Activated naive CD4-positive, alpha-beta T cell treated with anti-CD3 and anti-CD28 coated beads, Interleukin-2, amount 10 ng/mL, durations not matched to agents 7 days and 5 days (primary cell): ENCODE measurements around the gene EFHD1.
"Not testable (repeated sequence)": the region's sequence is repeated elsewhere in the genome, so short reads cannot be mapped to it uniquely, and the experiment has no call there.

Experiments used
- CTCF ChIA-PET: fragments of 350-600 bp; sonication (Branson Sonifier 250); formaldehyde crosslinking; loops from one replicate; lab custom pipeline; 2021; ENCODE audit warnings: antibody characterized with exemption; lab: Charles Lee
- DNase-seq: peaks from one replicate; pipeline ENCODE4 v3.0.0-alpha.2; 2020
- H3K27ac Mint-ChIP-seq: one replicate; pipeline ENCODE4 v1.8.0; 2021; ENCODE audit warnings: mild to moderate bottlenecking, moderate library complexity, mixed read lengths
- H3K27me3 Mint-ChIP-seq: one replicate; pipeline ENCODE4 v1.8.0; 2021; ENCODE audit warnings: mild to moderate bottlenecking, mixed read lengths
- H3K36me3 Mint-ChIP-seq: one replicate; pipeline ENCODE4 v1.8.0; 2021; ENCODE audit warnings: mixed read lengths
- H3K4me1 Mint-ChIP-seq: one replicate; pipeline ENCODE4 v1.8.0; 2021; ENCODE audit warnings: mixed read lengths
- H3K4me3 Mint-ChIP-seq: one replicate; pipeline ENCODE4 v1.8.0; 2021; ENCODE audit warnings: mild to moderate bottlenecking, moderate library complexity, mixed read lengths
- H3K9me3 Mint-ChIP-seq: one replicate; pipeline ENCODE4 v1.8.0; 2021; ENCODE audit warnings: mixed read lengths

The EFHD1 gene

GRCh38 chr2:232629129-232629475 lies 4.3 kb upstream of the EFHD1 start:
- DNase-seq = no peak
- no peak overlapping the region for H3K4me3 Mint-ChIP-seq
- CTCF ChIA-PET = interaction anchor here (0.7 kb wide), 1 partner anchor 60 kb away, joined by 3 read pairs; no protein-coding TSS in a partner anchor
- H3K9me3 Mint-ChIP-seq = no peaks in the 10 kb centered on the region
- H3K27me3 Mint-ChIP-seq = peaks cover 69% of the 10 kb centered on the region
- peaks cover 6% of the 10 kb centered on the region for H3K4me1 Mint-ChIP-seq
- no peak overlapping the region for H3K27ac Mint-ChIP-seq
- H3K36me3 Mint-ChIP-seq = no peaks in the 10 kb centered on the region

DNA sequence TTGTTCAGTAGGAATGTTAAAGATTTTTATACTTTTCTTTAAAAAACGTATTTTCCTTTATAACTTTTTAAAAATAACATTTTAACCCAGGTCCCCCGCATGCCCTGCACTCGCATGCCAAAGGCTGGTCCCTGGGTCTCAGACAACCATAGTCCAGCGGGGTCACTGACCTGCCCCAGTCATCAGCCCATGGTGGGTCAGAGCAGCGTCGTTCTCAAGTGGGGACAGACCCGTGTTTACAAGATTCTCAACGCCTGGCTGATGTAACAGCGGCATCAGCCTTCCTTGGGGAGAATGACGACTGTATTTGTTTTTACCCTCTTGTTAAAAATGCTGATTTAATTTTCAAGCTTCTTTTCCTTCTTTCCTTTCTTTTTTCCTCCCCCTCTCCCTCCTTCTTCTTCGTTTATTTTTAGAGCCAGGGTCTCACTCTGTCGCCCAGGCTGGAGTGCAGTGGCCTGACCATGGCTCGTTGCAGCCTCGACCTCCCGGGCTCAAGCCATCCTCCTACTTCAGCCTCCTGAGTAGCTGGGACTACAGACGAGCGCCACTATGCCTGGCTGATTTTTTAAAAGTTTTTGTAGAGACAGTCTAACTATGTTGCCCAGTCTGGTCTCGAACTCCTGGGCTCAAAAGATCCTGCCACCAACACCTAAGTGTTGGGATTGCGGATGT lies 1.0 kb upstream of the EFHD1 start:
- H3K36me3 Mint-ChIP-seq = no peaks in the 10 kb centered on the region
- CTCF ChIA-PET = no interaction called here
- H3K4me3 Mint-ChIP-seq = peak overlapping the region; percentile 40
- peaks cover 91% of the 10 kb centered on the region for H3K27me3 Mint-ChIP-seq
- H3K27ac Mint-ChIP-seq = no peak overlapping the region
- H3K9me3 Mint-ChIP-seq = no peaks in the 10 kb centered on the region
- no peak for DNase-seq
- H3K4me1 Mint-ChIP-seq = peaks cover 20% of the 10 kb centered on the region

- no peaks in the 10 kb centered on the region for H3K36me3 Mint-ChIP-seq
- CTCF ChIA-PET = interaction anchor here (1.4 kb wide), 1 partner anchor 53 kb away, joined by 3 read pairs; no protein-coding TSS in a partner anchor
- peak overlapping the region; percentile 40 for H3K4me3 Mint-ChIP-seq
- H3K9me3 Mint-ChIP-seq = no peaks in the 10 kb centered on the region
- H3K27me3 Mint-ChIP-seq = peaks cover 96% of the 10 kb centered on the region
- H3K27ac Mint-ChIP-seq = no peak overlapping the region
- peaks cover 20% of the 10 kb centered on the region for H3K4me1 Mint-ChIP-seq
- DNase-seq = no peak
Measured at GRCh38 chr2:232632904-232633412, 446 bp upstream of the EFHD1 start.

DNA sequence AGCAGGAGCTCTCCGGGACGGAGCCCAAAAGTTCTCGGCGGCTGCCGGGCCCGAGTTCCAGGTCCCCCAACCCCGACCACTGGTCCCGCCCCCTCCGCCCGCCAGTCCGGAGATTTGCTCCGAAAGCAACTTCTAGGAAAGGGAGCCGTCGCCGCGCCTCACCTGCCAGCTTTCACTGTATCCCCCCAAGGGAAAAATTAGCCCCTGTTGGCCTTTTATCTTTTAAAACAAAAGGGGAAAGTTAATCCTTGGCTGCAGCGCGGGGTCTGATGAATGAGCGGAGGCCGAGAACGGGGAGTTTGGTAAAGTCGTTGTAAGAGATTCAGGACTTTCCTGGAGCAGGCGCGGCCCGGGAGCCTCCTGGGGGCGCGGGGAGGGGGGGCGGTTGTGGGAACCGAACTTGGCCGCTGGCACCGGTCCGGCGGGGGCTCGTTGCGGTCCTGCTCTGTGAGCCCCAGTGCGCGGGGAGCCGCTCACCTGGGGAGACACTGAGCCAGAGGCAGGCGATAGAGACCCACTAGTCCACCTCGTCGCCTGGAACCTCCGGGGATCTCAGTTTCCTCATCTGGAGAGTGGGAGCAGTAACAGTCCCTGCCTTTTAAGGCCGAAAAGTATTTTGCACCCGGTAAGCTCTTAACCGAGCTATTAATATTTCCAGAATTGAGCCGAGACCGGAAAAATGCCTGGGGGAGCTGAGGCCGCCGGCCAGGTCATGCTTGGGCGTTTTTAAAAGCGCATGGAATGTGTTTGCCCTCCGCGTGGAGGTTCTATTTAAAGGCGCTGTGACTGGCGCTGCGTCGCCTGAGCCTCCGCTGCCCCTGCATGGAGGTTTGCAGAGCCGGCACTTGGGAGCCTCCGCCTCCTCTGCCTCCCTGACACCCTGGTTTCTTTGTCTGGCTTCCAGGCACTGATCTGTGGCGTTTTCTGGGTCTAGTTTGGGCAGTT lies 1.1 kb downstream of the EFHD1 start:
- H3K4me1 Mint-ChIP-seq = peaks cover 20% of the 10 kb centered on the region
- H3K27ac Mint-ChIP-seq = no peak overlapping the region
- H3K4me3 Mint-ChIP-seq = peak overlapping the region; percentile 50
- H3K27me3 Mint-ChIP-seq = peaks cover 92% of the 10 kb centered on the region
- CTCF ChIA-PET = interaction anchor here (1.4 kb wide), 1 partner anchor 55 kb away, joined by 3 read pairs; no protein-coding TSS in a partner anchor
- peak; percentile 29 for DNase-seq
- H3K36me3 Mint-ChIP-seq = no peaks in the 10 kb centered on the region
- no peaks in the 10 kb centered on the region for H3K9me3 Mint-ChIP-seq

GRCh38 chr2:232635376-232635775 lies 2.0 kb downstream of the EFHD1 start:
- H3K27me3 Mint-ChIP-seq = peaks cover 91% of the 10 kb centered on the region
- H3K9me3 Mint-ChIP-seq, H3K27ac Mint-ChIP-seq, DNase-seq, H3K36me3 Mint-ChIP-seq: not testable (repeated sequence)
- peaks cover 20% of the 10 kb centered on the region for H3K4me1 Mint-ChIP-seq
- peak overlapping the region; percentile 39 for H3K4me3 Mint-ChIP-seq
- CTCF ChIA-PET = interaction anchor here (0.6 to 1.1 kb wide), 2 partner anchors 24 to 42 kb away, joined by 3 read pairs; no protein-coding TSS in a partner anchor

- Mint-ChIP-seq H3K27ac (no peak overlapping the region), H3K27me3 (peaks cover 92% of the 10 kb centered on the region), H3K9me3 (no peaks in the 10 kb centered on the region), H3K36me3 (no peaks in the 10 kb centered on the region), H3K4me1 (peaks cover 20% of the 10 kb centered on the region), H3K4me3 (no peak overlapping the region)
- CTCF ChIA-PET = interaction anchor here (0.6 to 1.1 kb wide), 2 partner anchors 25 to 42 kb away, joined by 3 read pairs; no protein-coding TSS in a partner anchor
- no peak for DNase-seq
Measured at GRCh38 chr2:232635820-232636219, 2.4 kb downstream of the EFHD1 start.

DNA sequence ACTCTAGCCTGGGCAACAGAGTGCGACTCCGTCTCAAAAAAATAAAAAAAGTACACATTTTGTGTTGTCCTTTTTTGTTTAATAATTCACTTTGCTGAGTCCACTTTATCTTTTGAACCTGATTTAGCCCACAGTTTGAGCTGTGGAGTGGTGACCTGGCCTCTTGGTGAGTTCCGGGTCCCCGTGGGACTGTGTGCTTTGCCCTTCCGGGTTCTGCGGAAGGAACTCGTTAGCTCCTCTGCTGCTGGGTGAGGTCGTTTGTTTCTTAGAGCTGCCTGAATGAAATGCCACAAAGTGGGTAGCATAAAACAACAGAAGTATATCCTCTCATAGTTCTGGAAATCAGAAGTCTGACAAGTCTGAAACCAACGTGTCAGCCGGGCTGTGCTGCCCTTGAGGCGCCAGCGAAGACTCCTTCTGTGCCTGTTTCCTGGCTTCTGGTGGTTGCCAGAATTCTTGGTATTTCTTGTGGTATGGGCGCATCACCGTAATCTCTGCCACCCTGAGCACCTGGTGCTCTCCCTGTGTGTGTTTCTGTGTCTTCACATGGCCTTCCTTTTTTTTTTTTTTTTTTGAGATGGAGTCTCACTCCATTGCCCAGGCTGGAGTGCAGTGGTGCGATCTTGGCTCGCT lies 3.5 kb downstream of the EFHD1 start:
- peak overlapping the region; percentile 40 for H3K4me3 Mint-ChIP-seq

DNA sequence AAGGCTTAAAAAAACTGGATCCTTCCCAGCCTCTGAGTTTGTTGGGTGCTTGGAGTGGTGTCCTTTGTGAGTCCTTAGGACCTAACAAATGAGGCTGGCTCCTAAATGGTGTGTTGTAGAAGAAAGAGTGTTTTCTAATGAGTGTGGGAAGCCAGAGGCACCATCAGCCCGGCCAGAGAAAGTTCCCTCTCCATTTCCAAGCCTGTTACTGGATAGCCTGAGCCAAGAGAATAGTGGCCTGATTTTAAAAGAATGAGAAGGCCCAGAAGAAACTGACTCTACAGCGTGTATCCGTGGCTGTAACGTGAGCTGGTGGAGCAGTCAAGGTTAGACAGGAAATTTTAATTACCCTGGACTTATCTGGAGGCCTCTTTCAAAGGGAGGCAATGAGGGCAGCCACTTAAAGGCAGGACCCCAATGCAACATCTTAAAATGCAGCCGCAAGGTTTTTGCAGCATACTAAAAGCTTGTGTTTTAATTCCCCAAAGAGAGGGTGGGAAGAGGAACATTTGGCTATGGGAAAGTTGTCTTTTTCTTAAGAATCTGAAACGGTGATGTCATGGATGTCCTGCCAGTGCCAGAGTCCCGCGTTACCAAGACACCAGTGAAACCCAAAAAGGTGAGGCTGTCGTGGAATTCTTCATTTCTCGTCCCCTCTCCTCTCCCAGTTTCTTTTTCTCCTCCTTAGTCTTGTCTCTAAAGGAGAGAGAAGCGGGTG lies 4.6 kb downstream of the EFHD1 start:
- Mint-ChIP-seq H3K27ac (no peak overlapping the region), H3K4me3 (no peak overlapping the region), H3K9me3 (no peaks in the 10 kb centered on the region), H3K27me3 (peaks cover 89% of the 10 kb centered on the region), H3K4me1 (peaks cover 14% of the 10 kb centered on the region), H3K36me3 (no peaks in the 10 kb centered on the region)
- CTCF ChIA-PET = no interaction called here
- DNase-seq = no peak

More for the DNA sequence above, 3.5 kb downstream of the EFHD1 start:
- Mint-ChIP-seq H3K27ac (peak overlapping the region; percentile 92), H3K9me3 (no peaks in the 10 kb centered on the region), H3K27me3 (peaks cover 91% of the 10 kb centered on the region), H3K36me3 (no peaks in the 10 kb centered on the region), H3K4me1 (peaks cover 20% of the 10 kb centered on the region)
- peak; percentile 31 for DNase-seq
- CTCF ChIA-PET = interaction anchor here (0.7 kb wide), 1 partner anchor 681 kb away, joined by 3 read pairs; no protein-coding TSS in a partner anchor

DNA sequence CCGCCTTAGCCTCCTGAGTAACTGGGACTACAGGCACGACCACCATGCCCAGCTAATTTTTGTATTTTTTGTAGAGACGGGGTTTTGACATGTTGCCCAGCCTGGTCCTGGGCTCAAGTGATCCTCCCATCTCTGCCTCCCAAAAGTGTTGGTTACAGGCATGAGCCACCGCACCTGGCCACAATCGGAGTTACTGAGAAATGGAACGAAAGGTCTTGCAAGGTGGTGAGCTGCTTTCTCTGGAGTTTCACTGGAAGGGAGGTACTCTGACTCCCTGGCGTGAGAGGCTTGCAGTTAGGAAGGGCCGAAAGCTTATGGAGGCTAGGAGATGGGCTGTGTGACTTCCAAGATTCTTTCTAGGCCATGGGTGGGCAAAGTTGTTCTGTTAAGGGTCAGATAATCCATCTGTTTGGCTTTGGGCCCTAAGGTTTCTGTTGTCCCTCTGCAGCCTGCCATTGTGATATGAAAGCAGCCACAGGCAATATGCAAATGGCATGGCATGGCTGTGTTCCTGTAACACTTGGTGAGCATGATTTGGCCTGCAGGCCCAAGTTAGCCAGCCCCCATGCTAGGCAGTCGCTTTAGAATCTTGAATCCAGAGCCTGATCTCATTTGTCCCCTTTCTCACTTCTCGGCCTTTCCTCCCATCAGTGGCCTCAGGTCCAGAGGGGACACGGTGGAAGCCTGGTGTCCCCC lies 7.9 kb downstream of the EFHD1 start:
- CTCF ChIA-PET = no interaction called here
- Mint-ChIP-seq H3K27ac (no peak overlapping the region), H3K4me1 (peaks cover 6% of the 10 kb centered on the region), H3K27me3 (peaks cover 68% of the 10 kb centered on the region), H3K4me3 (no peak overlapping the region), H3K9me3 (no peaks in the 10 kb centered on the region), H3K36me3 (no peaks in the 10 kb centered on the region)
- DNase-seq = no peak

GRCh38 chr2:232643147-232643425 lies 9.7 kb downstream of the EFHD1 start:
- CTCF ChIA-PET = no interaction called here
- no peak for DNase-seq
- H3K9me3 Mint-ChIP-seq = no peaks in the 10 kb centered on the region
- no peak overlapping the region for H3K4me3 Mint-ChIP-seq
- no peaks in the 10 kb centered on the region for H3K36me3 Mint-ChIP-seq
- no peak overlapping the region for H3K27ac Mint-ChIP-seq
- H3K4me1 Mint-ChIP-seq = no peaks in the 10 kb centered on the region
- peaks cover 50% of the 10 kb centered on the region for H3K27me3 Mint-ChIP-seq

- DNase-seq = no peak
- H3K4me3 Mint-ChIP-seq = no peak overlapping the region
- no peaks in the 10 kb centered on the region for H3K9me3 Mint-ChIP-seq
- no peak overlapping the region for H3K27ac Mint-ChIP-seq
- no peaks in the 10 kb centered on the region for H3K4me1 Mint-ChIP-seq
- H3K27me3 Mint-ChIP-seq = peaks cover 47% of the 10 kb centered on the region
- H3K36me3 Mint-ChIP-seq = no peaks in the 10 kb centered on the region
- CTCF ChIA-PET = no interaction called here
Measured at GRCh38 chr2:232643813-232644347, 10.5 kb downstream of the EFHD1 start.

GRCh38 chr2:232645061-232645460 lies 11.7 kb downstream of the EFHD1 start:
- no peaks in the 10 kb centered on the region for H3K4me1 Mint-ChIP-seq
- no peaks in the 10 kb centered on the region for H3K9me3 Mint-ChIP-seq
- peaks cover 50% of the 10 kb centered on the region for H3K27me3 Mint-ChIP-seq
- H3K36me3 Mint-ChIP-seq = no peaks in the 10 kb centered on the region
- no peak overlapping the region for H3K4me3 Mint-ChIP-seq
- DNase-seq = no peak
- CTCF ChIA-PET = no interaction called here
- no peak overlapping the region for H3K27ac Mint-ChIP-seq

GRCh38 chr2:232646726-232647125 lies 13.3 kb downstream of the EFHD1 start:
- no peaks in the 10 kb centered on the region for H3K4me1 Mint-ChIP-seq
- no peak overlapping the region for H3K27ac Mint-ChIP-seq
- CTCF ChIA-PET = no interaction called here
- no peak overlapping the region for H3K4me3 Mint-ChIP-seq
- no peak for DNase-seq
- H3K27me3 Mint-ChIP-seq = peaks cover 37% of the 10 kb centered on the region
- H3K36me3 Mint-ChIP-seq = no peaks in the 10 kb centered on the region
- no peaks in the 10 kb centered on the region for H3K9me3 Mint-ChIP-seq
